Right atrium auricular region (tissue), 2 donors: ENCODE results near the gene SCN8A. TPM values are rescaled to one million over a fixed set of nuclear protein-coding genes. Genes with fewer than 3 reads are reported as not detected.
"Not testable (repeated sequence)": the region's sequence is repeated elsewhere in the genome, so short reads cannot be mapped to it uniquely, and the experiment has no call there.

Source experiments
- DNase-seq: peaks from one replicate; pipeline ENCODE4 v3.0.0-alpha.2; 2019; ENCODE audit warnings: low spot score
- H3K27ac ChIP-seq, 2 donors: fragments of 200-600 bp; sonication (generic); 1 replicate in 1 of 2; 2 replicates in 1 of 2; pipeline ENCODE4 v1.5.1; 2016 to 2019
- H3K27me3 ChIP-seq, 2 donors: fragments of 200-600 bp; sonication (generic); one replicate each; pipeline versions ENCODE4 v1.5.1 to v1.6.0; 2017 to 2019
- H3K36me3 ChIP-seq: fragments of 200-600 bp; sonication (generic); one replicate; pipeline ENCODE4 v1.5.1; 2016
- H3K4me1 ChIP-seq, 2 donors: fragments of 200-600 bp; sonication (generic); one replicate each; pipeline versions ENCODE4 v1.5.1 to v1.6.0; 2017 to 2019
- H3K4me3 ChIP-seq, 2 donors: fragments of 200-600 bp; sonication (generic); 1 replicate in 1 of 2; 2 replicates in 1 of 2; pipeline ENCODE4 v1.5.1; 2017 to 2019; ENCODE audit warnings: mild to moderate bottlenecking in 1 of 2, moderate library complexity in 1 of 2
- H3K9me3 ChIP-seq, 2 donors: fragments of 200-600 bp; sonication (generic); one replicate each; pipeline ENCODE4 v1.5.1; 2019
- CTCF ChIP-seq, 2 donors: fragments of 200-600 bp; sonication (generic); IDR thresholded peaks; one replicate each; pipeline ENCODE4 v1.5.1; 2019; ENCODE audit warnings: antibody characterized with exemption in 2 of 2
- total RNA-seq, 2 donors: library from RNA; depleted of rRNA; stranded (reverse); fragments of >200 nt; gene quantifications; one replicate each; pipeline ENCODE4 v1.1.0, GENCODE V29; 2016

Gene SCN8A
- total RNA-seq, 2 donors from 2014 or later: 0.19 to 0.24 TPM

- DNase-seq: no peak
- Histone ChIP-seq H3K9me3 (no peaks in the 10 kb centered on the region), H3K4me1 (no peaks in the 10 kb centered on the region), H3K4me3 (no peak overlapping the region), H3K27me3 (no peaks in the 10 kb centered on the region), H3K36me3 (no peaks in the 10 kb centered on the region), H3K27ac (no peak overlapping the region)
- no peak for TF ChIP-seq CTCF (IDR thresholded peaks at IDR 0.05)
These were observed 238.0 kb downstream of the SCN8A start for GRCh38 chr12:51829011-51829481.

- Histone ChIP-seq H3K4me1 (no peaks in the 10 kb centered on the region), H3K36me3 (no peaks in the 10 kb centered on the region), H3K27me3 (no peaks in the 10 kb centered on the region), H3K27ac (no peak overlapping the region), H3K4me3 (no peak overlapping the region), H3K9me3 (no peaks in the 10 kb centered on the region)
- no peak for DNase-seq
- no peak for TF ChIP-seq CTCF (IDR thresholded peaks at IDR 0.05)
These were observed 238.6 kb downstream of the SCN8A start for GRCh38 chr12:51829641-51830040.

GRCh38 chr12:51831817-51832216, 240.8 kb downstream of the SCN8A start:
- H3K4me1 ChIP-seq, H3K36me3 ChIP-seq, H3K27me3 ChIP-seq, H3K9me3 ChIP-seq, H3K4me3 ChIP-seq, H3K27ac ChIP-seq, DNase-seq: not testable (repeated sequence)

GRCh38 chr12:51832354-51833107, 241.5 kb downstream of the SCN8A start:
- H3K36me3 ChIP-seq: no peaks in the 10 kb centered on the region
- no peak for TF ChIP-seq CTCF (IDR thresholded peaks at IDR 0.05)
- H3K4me1 ChIP-seq: no peaks in the 10 kb centered on the region
- no peak for DNase-seq
- no peak overlapping the region for H3K4me3 ChIP-seq
- no peaks in the 10 kb centered on the region for H3K27me3 ChIP-seq
- no peak overlapping the region for H3K27ac ChIP-seq
- H3K9me3 ChIP-seq: no peaks in the 10 kb centered on the region

- Histone ChIP-seq H3K27ac (no peak overlapping the region), H3K36me3 (no peaks in the 10 kb centered on the region), H3K4me1 (peaks cover 0 to 2% of the 10 kb centered on the region in 2 donors), H3K9me3 (no peaks in the 10 kb centered on the region), H3K4me3 (no peak overlapping the region), H3K27me3 (no peaks in the 10 kb centered on the region)
- DNase-seq: no peak
- no peak for TF ChIP-seq CTCF (IDR thresholded peaks at IDR 0.05)
These were observed 242.6 kb downstream of the SCN8A start for GRCh38 chr12:51833448-51834227.

- H3K4me1 ChIP-seq: peaks cover 0 to 10% of the 10 kb centered on the region in 2 donors
- no peaks in the 10 kb centered on the region for H3K27me3 ChIP-seq
- no peak for DNase-seq
- H3K36me3 ChIP-seq: no peaks in the 10 kb centered on the region
- no peak overlapping the region for H3K27ac ChIP-seq
- H3K4me3 ChIP-seq: no peak overlapping the region
- H3K9me3 ChIP-seq: no peaks in the 10 kb centered on the region
- no peak for TF ChIP-seq CTCF (IDR thresholded peaks at IDR 0.05)
These were observed 243.4 kb downstream of the SCN8A start for GRCh38 chr12:51834411-51834810.
